GM18505 (cell line): ENCODE measurements around the gene DMAP1.

Experiments
- ATAC-seq: cut with Tn5 transposase; IDR thresholded peaks from one replicate; pipeline ENCODE4 v1.9.1; 2021; ENCODE audit not compliant: unreplicated experiment
- POLR2A ChIP-seq: IDR thresholded peaks from 4 replicates; pipeline ENCODE4 v1.6.1; 2011; ENCODE audit warnings: borderline replicate concordance; ENCODE audit not compliant: insufficient read depth, insufficient read length; ENCODE audit errors: extremely low read depth

DMAP1 gene

GRCh38 chr1:44237721-44238457 is 24.6 kb downstream of the DMAP1 start:
- no peak for TF ChIP-seq POLR2A
- no peak for ATAC-seq

GRCh38 chr1:44238660-44239059 is 25.4 kb downstream of the DMAP1 start:
- no peak for ATAC-seq
- TF ChIP-seq POLR2A: no peak

GRCh38 chr1:44239331-44239960 is 26.2 kb downstream of the DMAP1 start:
- no peak for ATAC-seq
- TF ChIP-seq POLR2A: no peak

GRCh38 chr1:44239961-44240371 is 26.7 kb downstream of the DMAP1 start:
- TF ChIP-seq POLR2A: no peak
- no peak for ATAC-seq

- no peak for TF ChIP-seq POLR2A
- ATAC-seq: no peak
Observed at GRCh38 chr1:44240802-44241671, 27.8 kb downstream of the DMAP1 start.

GRCh38 chr1:44242746-44243145 is 29.5 kb downstream of the DMAP1 start:
- TF ChIP-seq POLR2A: no peak
- ATAC-seq: no peak

- ATAC-seq: no peak
- TF ChIP-seq POLR2A: no peak
Observed at GRCh38 chr1:44243782-44244495, 30.7 kb downstream of the DMAP1 start.

GRCh38 chr1:44244986-44245385 is 31.7 kb downstream of the DMAP1 start:
- ATAC-seq: no peak
- TF ChIP-seq POLR2A: no peak

- TF ChIP-seq POLR2A: no peak
- ATAC-seq: no peak
Observed at GRCh38 chr1:44246806-44247205, 33.5 kb downstream of the DMAP1 start.

GRCh38 chr1:44249543-44249942 is 36.3 kb downstream of the DMAP1 start:
- no peak for TF ChIP-seq POLR2A
- no peak for ATAC-seq

GRCh38 chr1:44250068-44250781 is 37.0 kb downstream of the DMAP1 start:
- no peak for ATAC-seq
- no peak for TF ChIP-seq POLR2A

- no peak for ATAC-seq
- TF ChIP-seq POLR2A: no peak
Observed at GRCh38 chr1:44251486-44251885, 38.2 kb downstream of the DMAP1 start.

GRCh38 chr1:44251989-44252671 is 38.9 kb downstream of the DMAP1 start:
- TF ChIP-seq POLR2A: no peak
- no peak for ATAC-seq
